Immature natural killer cell (primary cell): Measurements from ENCODE around the gene LRP6. TPM values are rescaled to one million over a fixed set of nuclear protein-coding genes. Genes with fewer than 3 reads are reported as not detected.

Source experiments
- DNase-seq, 3 donors: peaks; one replicate each; pipeline ENCODE4 v3.0.0; 2022; ENCODE audit warnings: mixed read lengths in 1 of 3
- H3K27ac Mint-ChIP-seq, 6 donors: one replicate each; pipeline ENCODE4 v1.8.0; 2020; ENCODE audit warnings: mixed read lengths in 6 of 6, mild to moderate bottlenecking in 5 of 6, inconsistent platforms in 4 of 6, moderate library complexity in 3 of 6
- H3K27me3 Mint-ChIP-seq, 3 donors: one replicate each; pipeline ENCODE4 v1.8.0; 2020 to 2021; ENCODE audit warnings: low read depth in 3 of 3, mild to moderate bottlenecking in 3 of 3, mixed read lengths in 3 of 3, moderate library complexity in 3 of 3, inconsistent platforms in 1 of 3
- H3K36me3 Mint-ChIP-seq, 3 donors: one replicate each; pipeline ENCODE4 v1.8.0; 2020; ENCODE audit warnings: mixed read lengths in 3 of 3, inconsistent platforms in 2 of 3, mild to moderate bottlenecking in 2 of 3
- H3K4me1 Mint-ChIP-seq, 2 donors: one replicate each; pipeline ENCODE4 v1.8.0; 2020; ENCODE audit warnings: inconsistent platforms in 2 of 2, mild to moderate bottlenecking in 2 of 2, mixed read lengths in 2 of 2, moderate library complexity in 1 of 2
- H3K4me3 Mint-ChIP-seq, 5 donors: one replicate each; pipeline ENCODE4 v1.8.0; 2020; ENCODE audit warnings: mild to moderate bottlenecking in 5 of 5, mixed read lengths in 5 of 5, inconsistent platforms in 3 of 5, moderate library complexity in 3 of 5
- H3K9me3 Mint-ChIP-seq, 6 donors: one replicate each; pipeline ENCODE4 v1.8.0; 2020; ENCODE audit warnings: mild to moderate bottlenecking in 6 of 6, mixed read lengths in 6 of 6, inconsistent platforms in 4 of 6, moderate library complexity in 3 of 6
- polyA plus RNA-seq, 3 donors: library from polyadenylated mRNA; unstranded; fragments of 300-500 nt; fragmentation: Illumina TruSeq; gene quantifications; one replicate each; pipeline ENCODE4 v1.2.3, GENCODE V29; 2021

The LRP6 gene
- polyA plus RNA-seq, 3 donors from 2014 or later: not detected

DNA sequence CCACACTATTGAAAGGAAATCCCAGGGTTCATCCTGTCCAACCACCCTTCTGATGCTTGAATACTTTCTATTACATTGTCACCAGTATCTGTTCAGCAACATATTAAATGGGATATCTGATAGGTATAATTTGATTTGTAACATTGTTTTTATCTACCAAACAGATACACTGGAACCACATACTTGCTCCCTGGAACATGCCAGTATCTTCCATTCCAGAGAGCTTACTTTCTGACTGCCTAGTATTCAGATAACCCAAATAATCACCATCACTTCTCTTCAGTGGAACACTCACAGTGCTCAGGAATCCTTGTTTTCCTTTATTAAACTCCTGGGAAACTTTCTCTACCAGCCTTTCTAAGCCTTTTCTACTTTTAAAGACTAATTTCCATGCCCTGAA, 19.3 kb downstream of the LRP6 start:
- Mint-ChIP-seq H3K4me3 (no peak overlapping the region), H3K36me3 (no peaks in the 10 kb centered on the region), H3K27me3 (peaks cover 4 to 12% (median 6%) of the 10 kb centered on the region in 3 donors), H3K27ac (no peak overlapping the region), H3K9me3 (peaks cover 0 to 2% (median 0%) of the 10 kb centered on the region in 6 donors), H3K4me1 (no peaks in the 10 kb centered on the region)
- no peak for DNase-seq

DNA sequence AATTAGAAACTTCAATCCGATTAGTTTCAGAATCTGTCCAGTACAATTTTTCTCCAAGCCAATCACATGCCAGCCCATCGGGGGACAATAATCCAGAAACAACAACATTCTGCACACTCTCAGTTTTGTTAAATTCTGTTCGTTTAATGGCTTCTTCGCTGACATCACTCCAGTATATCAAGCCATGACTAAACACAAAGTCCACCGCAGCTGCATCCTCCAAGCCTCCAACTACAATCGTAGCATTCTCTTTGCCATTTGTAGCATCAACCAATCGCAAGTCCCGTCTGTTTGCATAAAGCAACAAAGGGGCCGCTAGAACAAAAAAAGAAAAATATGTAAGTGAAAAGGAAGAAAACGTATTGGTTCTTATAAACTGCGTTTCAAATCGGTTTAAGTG, 22.5 kb downstream of the LRP6 start:
- Mint-ChIP-seq H3K9me3 (peaks cover 0 to 4% (median 0%) of the 10 kb centered on the region in 6 donors), H3K27me3 (peaks cover 5 to 13% (median 10%) of the 10 kb centered on the region in 3 donors), H3K36me3 (no peaks in the 10 kb centered on the region), H3K4me3 (no peak overlapping the region), H3K27ac (no peak overlapping the region), H3K4me1 (no peaks in the 10 kb centered on the region)
- DNase-seq: no peak

DNA sequence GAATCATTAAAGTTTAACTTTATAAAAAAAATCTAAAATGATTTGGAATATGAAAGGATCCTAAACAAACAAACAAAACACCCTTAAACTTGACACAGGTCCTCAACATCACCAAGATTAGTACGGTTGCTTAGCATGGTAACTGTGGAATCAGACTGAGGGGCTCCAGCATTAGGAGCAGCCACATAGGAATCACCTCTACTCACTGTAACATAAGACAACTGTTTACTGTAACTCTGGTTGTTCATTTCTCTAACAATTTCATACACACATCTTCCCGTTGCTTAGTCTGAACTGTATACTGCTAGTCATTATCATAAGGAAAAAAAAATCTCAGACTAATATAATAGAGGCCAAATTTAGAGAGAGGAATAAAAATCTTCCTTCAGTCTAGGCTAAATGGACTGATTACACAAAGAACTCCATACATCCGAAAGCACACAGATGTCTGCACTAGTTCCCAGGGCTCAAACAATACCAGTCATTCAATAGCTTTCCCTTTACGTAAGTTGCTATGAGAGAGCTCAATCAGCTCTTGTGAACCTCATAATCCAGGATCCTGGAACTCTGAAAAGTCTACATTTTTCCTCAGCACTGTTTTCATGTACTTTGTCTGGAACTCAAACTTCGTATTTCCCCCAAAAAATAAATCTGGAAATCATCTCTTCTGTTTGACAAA, 26.0 kb downstream of the LRP6 start:
- Mint-ChIP-seq H3K27ac (no peak overlapping the region), H3K9me3 (peaks cover 0 to 2% (median 0%) of the 10 kb centered on the region in 6 donors), H3K4me1 (no peaks in the 10 kb centered on the region), H3K27me3 (peaks cover 5 to 23% (median 8%) of the 10 kb centered on the region in 3 donors), H3K36me3 (no peaks in the 10 kb centered on the region), H3K4me3 (no peak overlapping the region)
- DNase-seq: no peak

DNA sequence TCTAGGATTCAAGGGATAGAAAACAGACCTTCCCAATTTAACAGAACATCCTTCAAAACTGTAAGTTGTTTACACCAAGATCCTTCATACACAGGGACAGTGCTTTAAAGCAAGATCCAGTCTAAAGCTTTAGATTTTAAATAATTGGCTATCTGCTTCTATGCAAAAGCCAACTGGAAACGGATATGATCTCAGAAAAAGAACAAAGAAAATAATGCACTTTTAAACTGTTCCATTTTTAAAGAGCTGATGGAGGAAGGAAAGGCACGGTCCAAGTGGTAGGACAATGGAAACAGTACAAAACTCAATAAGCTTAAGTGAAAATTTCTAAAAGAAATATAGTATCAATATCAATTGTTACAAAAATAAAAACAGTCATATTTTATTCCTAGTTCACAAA, 27.7 kb downstream of the LRP6 start:
- Mint-ChIP-seq H3K27ac (no peak overlapping the region), H3K4me1 (no peaks in the 10 kb centered on the region), H3K36me3 (no peaks in the 10 kb centered on the region), H3K9me3 (peaks cover 0 to 2% (median 0%) of the 10 kb centered on the region in 6 donors), H3K4me3 (no peak overlapping the region), H3K27me3 (peaks cover 1 to 23% (median 5%) of the 10 kb centered on the region in 3 donors)
- no peak for DNase-seq

DNA sequence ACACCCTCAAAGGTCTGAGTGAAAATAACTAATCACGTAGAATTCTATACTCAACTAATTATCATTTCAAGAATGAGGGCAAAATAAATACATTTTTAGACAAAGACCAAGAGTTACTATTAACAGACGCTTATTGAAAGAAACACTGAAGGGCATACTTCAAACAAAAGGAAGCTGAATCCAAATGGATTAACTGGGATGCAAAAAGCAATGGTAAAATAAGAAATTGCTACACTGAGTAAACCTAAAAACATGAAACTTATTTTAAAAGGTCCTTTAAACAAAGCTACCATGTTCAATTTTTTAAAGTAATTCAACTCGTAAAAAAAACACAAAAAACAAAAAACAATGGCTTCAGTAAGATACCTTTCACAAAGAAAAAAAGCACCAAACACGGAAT, 28.2 kb downstream of the LRP6 start:
- DNase-seq: no peak
- Mint-ChIP-seq H3K9me3 (peaks cover 0 to 2% (median 0%) of the 10 kb centered on the region in 6 donors), H3K27ac (no peak overlapping the region), H3K36me3 (no peaks in the 10 kb centered on the region), H3K4me3 (no peak overlapping the region), H3K27me3 (peaks cover 0 to 25% (median 6%) of the 10 kb centered on the region in 3 donors), H3K4me1 (no peaks in the 10 kb centered on the region)

DNA sequence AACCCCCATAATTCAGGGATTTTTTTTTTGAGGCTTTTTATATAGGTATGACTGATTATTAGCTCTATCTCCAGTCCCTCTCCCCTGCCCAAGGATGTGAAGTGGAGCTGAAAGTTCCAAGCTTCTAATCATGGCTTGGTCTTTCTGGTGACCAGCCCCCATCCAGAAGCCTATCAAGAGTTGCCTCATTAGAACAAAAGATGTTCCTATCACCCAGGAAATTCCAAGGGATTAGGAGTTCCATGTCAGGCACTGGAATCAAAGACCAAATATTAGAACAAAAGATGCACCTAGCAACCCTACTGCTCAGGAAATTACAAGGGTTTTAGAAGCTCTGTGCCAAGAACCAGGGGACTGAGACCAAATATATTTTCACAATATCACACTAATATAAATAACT, 29.9 kb downstream of the LRP6 start:
- peaks cover 0 to 22% (median 2%) of the 10 kb centered on the region in 3 donors for H3K27me3 Mint-ChIP-seq
- peaks cover 0 to 2% (median 0%) of the 10 kb centered on the region in 6 donors for H3K9me3 Mint-ChIP-seq
- no peak overlapping the region for H3K27ac Mint-ChIP-seq
- no peak overlapping the region for H3K4me3 Mint-ChIP-seq
- H3K4me1 Mint-ChIP-seq: no peaks in the 10 kb centered on the region
- no peak for DNase-seq
- H3K36me3 Mint-ChIP-seq: no peaks in the 10 kb centered on the region

DNA sequence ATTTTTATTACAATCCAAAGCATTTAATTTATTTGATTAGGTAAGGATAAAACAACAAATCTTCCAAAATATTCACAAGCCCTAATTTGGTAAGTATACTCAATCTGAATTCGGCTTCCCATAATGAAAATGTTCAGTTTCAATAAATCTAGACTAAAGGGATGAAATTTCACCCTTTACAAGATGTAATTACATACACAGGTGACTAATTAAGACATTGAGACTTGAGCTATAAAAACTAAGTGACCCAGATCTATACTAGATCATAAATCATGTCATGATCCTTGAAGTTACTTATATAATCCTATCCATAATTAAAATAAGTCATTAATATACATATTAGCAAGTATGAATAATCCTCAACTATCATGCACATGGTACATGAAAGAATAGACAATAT, 36.6 kb downstream of the LRP6 start:
- Mint-ChIP-seq H3K27me3 (peaks cover 1 to 15% (median 5%) of the 10 kb centered on the region in 3 donors), H3K27ac (no peak overlapping the region), H3K4me3 (no peak overlapping the region), H3K4me1 (no peaks in the 10 kb centered on the region), H3K9me3 (peaks cover 0 to 5% (median 0%) of the 10 kb centered on the region in 6 donors), H3K36me3 (no peaks in the 10 kb centered on the region)
- DNase-seq: no peak

DNA sequence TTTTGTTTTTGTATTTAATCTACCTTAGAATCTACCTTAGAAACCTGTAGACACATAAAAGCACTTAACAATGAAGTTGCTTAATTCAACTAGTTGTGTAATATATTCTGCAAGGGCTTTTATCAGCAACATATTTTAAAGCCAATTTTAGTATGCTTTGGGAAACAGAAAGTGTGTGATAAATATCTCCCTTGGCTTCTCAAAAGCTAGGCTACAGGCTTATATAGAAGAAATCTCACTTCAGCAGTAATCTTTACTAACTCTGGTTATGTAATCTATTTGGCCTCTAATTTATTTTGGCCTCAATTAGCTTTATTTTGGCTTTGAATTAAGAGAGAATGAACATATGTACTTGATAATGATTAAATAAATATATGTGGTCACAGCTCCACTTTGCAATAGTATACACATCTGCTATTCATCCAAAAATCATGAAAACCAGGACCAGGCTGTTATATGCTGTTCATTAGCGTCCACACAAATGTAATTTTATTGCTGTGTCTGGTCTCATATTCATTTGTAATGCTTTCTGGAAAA, 37.2 kb downstream of the LRP6 start:
- H3K4me3 Mint-ChIP-seq: no peak overlapping the region
- H3K27me3 Mint-ChIP-seq: peaks cover 5 to 22% (median 9%) of the 10 kb centered on the region in 3 donors
- H3K27ac Mint-ChIP-seq: no peak overlapping the region
- no peaks in the 10 kb centered on the region for H3K4me1 Mint-ChIP-seq
- H3K9me3 Mint-ChIP-seq: peaks cover 0 to 5% (median 0%) of the 10 kb centered on the region in 6 donors
- DNase-seq: no peak
- no peaks in the 10 kb centered on the region for H3K36me3 Mint-ChIP-seq

DNA sequence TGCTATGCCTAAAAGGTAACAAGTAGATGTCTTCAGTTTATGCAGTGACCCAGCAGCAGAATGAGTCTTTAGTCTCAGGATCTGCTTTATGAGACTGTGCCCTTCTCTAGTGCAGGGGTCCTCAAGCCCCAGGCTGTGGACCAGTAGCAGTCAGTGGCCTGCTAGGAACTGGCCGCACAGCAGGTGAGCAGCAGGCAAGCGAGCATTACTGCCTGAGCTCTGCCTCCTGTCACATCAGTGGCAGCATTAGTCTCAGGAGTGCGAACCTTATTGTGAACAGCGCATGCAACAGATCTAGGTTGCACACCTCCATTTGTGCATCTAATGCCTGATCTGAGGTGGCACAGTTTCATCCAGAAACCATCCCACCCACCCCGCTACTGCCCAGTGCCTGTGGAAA, 38.4 kb downstream of the LRP6 start:
- no peaks in the 10 kb centered on the region for H3K36me3 Mint-ChIP-seq
- H3K4me1 Mint-ChIP-seq: no peaks in the 10 kb centered on the region
- H3K4me3 Mint-ChIP-seq: no peak overlapping the region
- DNase-seq: no peak
- H3K27me3 Mint-ChIP-seq: peaks cover 5 to 26% (median 7%) of the 10 kb centered on the region in 3 donors
- no peak overlapping the region for H3K27ac Mint-ChIP-seq
- peaks cover 0 to 7% (median 0%) of the 10 kb centered on the region in 6 donors for H3K9me3 Mint-ChIP-seq

DNA sequence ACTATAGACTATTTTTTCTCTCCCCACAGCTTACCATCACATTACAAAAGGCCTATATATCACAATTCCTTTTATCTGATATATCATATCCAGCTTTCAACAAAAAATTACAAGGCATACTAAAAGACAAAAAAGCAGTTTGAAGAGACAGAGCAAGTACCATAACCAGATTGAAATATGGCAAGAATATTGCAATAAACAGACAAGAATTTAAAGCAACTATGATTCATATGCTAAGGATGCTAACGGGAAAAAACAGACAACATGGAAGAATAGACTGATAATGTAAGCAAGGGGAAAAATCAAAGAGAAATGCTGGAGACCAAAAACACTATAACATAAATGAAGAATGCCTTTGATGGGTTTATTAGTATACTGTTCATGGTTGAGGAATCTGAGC, 40.7 kb downstream of the LRP6 start:
- no peaks in the 10 kb centered on the region for H3K36me3 Mint-ChIP-seq

DNA sequence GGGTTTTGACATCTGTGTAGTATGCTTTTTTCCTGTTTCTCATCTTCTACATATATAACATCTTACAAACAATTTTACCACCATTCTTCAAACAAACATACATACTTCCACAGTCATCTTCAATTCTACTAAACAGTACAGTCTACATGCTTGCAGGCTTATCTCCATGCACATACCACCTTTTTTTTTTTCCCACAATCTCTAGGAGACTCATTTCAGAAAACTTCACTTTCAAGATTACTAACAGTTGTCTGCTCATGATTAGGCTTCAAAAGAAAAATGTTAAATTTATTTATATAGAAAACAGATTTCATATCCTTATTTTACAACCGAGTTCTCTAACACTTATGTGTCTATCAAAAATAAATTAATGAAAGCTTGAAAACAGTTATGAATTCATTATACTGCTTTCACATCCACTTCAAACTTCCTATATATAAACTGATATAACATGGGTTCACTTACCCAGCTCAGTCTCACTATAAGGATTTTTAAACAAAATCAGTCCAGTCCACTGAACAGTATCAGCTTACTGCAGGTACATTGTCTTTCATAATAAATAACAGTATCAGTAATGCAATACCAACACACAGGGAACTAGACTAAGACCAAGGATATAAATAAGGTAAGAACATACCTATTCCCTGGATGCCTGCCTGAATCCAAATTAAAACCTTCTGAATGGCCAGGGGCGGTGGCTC, 42.5 kb downstream of the LRP6 start:
- Mint-ChIP-seq H3K4me1 (no peaks in the 10 kb centered on the region), H3K27me3 (peaks cover 9 to 31% (median 13%) of the 10 kb centered on the region in 3 donors), H3K4me3 (no peak overlapping the region), H3K36me3 (no peaks in the 10 kb centered on the region), H3K9me3 (peaks cover 0 to 7% (median 0%) of the 10 kb centered on the region in 6 donors), H3K27ac (no peak overlapping the region)
- DNase-seq: no peak

More for the DNA sequence above, 40.7 kb downstream of the LRP6 start:
- DNase-seq: no peak
- Mint-ChIP-seq H3K4me1 (no peaks in the 10 kb centered on the region), H3K27ac (no peak overlapping the region), H3K4me3 (no peak overlapping the region), H3K27me3 (peaks cover 10 to 29% (median 12%) of the 10 kb centered on the region in 3 donors), H3K9me3 (peaks cover 0 to 7% (median 0%) of the 10 kb centered on the region in 6 donors)

DNA sequence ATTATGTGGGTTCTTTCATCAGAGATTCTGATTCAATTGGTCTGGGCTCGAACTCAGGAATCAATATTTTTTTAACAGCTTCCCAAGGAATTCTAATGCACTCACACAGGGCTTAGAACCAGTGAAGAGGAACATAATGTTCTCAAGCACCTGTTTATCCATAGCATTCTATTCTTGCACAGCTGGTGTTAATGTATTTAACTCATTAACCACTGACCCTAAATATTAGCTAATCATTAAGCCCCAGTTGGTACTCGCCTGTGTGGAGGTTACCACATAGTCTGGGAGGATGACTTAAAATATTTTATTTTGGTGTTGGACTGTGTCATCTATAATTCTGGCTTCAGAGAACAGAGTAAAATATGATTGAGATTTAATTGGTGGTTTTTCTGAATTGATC, 45.3 kb downstream of the LRP6 start:
- Mint-ChIP-seq H3K9me3 (peaks cover 0 to 9% (median under 1%) of the 10 kb centered on the region in 6 donors), H3K36me3 (peaks cover 0 to 4% (median 0%) of the 10 kb centered on the region in 3 donors), H3K27ac (no peak overlapping the region), H3K4me1 (no peaks in the 10 kb centered on the region), H3K27me3 (peaks cover 13 to 25% (median 20%) of the 10 kb centered on the region in 3 donors), H3K4me3 (no peak overlapping the region)
- no peak for DNase-seq

DNA sequence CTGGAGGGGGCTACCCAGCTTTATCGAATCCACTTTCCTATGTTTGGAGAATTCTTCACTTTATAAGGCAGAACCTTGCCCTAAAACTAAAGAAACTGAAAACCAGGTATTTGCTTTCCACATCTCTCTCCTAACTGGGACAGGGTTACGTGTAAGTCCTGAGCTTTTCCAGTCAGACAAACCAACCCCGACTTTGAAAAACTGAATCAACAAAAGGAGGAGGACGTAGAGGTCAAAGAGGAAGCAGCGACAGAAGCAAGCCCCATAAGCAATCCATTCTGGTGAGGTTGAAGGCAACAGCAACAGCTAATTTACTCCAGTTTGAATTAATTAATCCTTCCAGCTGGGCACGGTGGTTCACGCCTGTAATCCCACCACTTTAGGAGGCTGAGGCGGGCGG, 47.2 kb downstream of the LRP6 start:
- peaks cover 0 to 4% (median 0%) of the 10 kb centered on the region in 3 donors for H3K36me3 Mint-ChIP-seq
- H3K27me3 Mint-ChIP-seq: peaks cover 9 to 21% (median 19%) of the 10 kb centered on the region in 3 donors
- peaks cover 0 to 5% (median under 1%) of the 10 kb centered on the region in 6 donors for H3K9me3 Mint-ChIP-seq
- no peak overlapping the region for H3K4me3 Mint-ChIP-seq
- H3K27ac Mint-ChIP-seq: no peak overlapping the region
- H3K4me1 Mint-ChIP-seq: no peaks in the 10 kb centered on the region
- DNase-seq: no peak

DNA sequence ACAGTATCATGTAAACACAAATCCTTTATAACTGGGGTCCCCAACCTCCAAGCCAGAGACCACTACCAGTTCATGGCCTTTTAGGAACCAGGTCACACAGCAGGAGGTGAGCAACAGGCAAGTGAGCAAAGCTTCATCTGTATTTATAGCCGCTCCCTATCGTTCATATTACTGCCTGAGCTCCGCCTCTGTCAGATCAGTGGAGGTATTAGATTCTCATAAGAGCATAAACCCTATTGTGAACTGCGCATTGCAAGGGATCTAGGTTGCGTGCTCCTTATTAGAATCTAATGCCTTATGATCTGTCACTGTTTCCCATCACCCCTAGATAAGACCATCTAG, 49.9 kb downstream of the LRP6 start:
- no peak overlapping the region for H3K27ac Mint-ChIP-seq
- peaks cover 0 to 4% (median 0%) of the 10 kb centered on the region in 3 donors for H3K36me3 Mint-ChIP-seq
- no peaks in the 10 kb centered on the region for H3K4me1 Mint-ChIP-seq
- H3K4me3 Mint-ChIP-seq: no peak overlapping the region
- DNase-seq: no peak
- H3K27me3 Mint-ChIP-seq: peaks cover 8 to 24% (median 20%) of the 10 kb centered on the region in 3 donors
- H3K9me3 Mint-ChIP-seq: peaks cover 0 to 4% (median 0%) of the 10 kb centered on the region in 6 donors
